GM12875 (cell line): Measurements from ENCODE around the gene NRG2.

Source experiments
- H3K4me3 ChIP-seq: one replicate; pipeline ENCODE4 v1.5.1; 2011; ENCODE audit warnings: low read depth, low read length, control low read depth
- CTCF ChIP-seq: IDR thresholded peaks from 2 replicates; pipeline ENCODE4 v1.5.1; 2011; ENCODE audit warnings: low read depth, mild to moderate bottlenecking, control low read depth, inconsistent platforms, low read length, moderate library complexity, borderline replicate concordance; ENCODE audit not compliant: insufficient read depth

The NRG2 gene

GRCh38 chr5:139903450-139903794 is 139.7 kb downstream of the NRG2 start:
- no peak for TF ChIP-seq CTCF
- no peak overlapping the region for H3K4me3 ChIP-seq

- H3K4me3 ChIP-seq = no peak overlapping the region
- TF ChIP-seq CTCF = no peak
Measured at GRCh38 chr5:139901986-139902385, 141.1 kb downstream of the NRG2 start.

- TF ChIP-seq CTCF = no peak
- no peak overlapping the region for H3K4me3 ChIP-seq
Measured at GRCh38 chr5:139901251-139901575, 141.9 kb downstream of the NRG2 start.

- no peak overlapping the region for H3K4me3 ChIP-seq
- TF ChIP-seq CTCF = no peak
Measured at GRCh38 chr5:139900546-139901250, 142.4 kb downstream of the NRG2 start.

- TF ChIP-seq CTCF = no peak
- H3K4me3 ChIP-seq = no peak overlapping the region
Measured at GRCh38 chr5:139898981-139899380, 144.1 kb downstream of the NRG2 start.

- H3K4me3 ChIP-seq = no peak overlapping the region
- TF ChIP-seq CTCF = no peak
Measured at GRCh38 chr5:139897982-139898381, 145.1 kb downstream of the NRG2 start.

- no peak overlapping the region for H3K4me3 ChIP-seq
- no peak for TF ChIP-seq CTCF
Measured at GRCh38 chr5:139897342-139897741, 145.8 kb downstream of the NRG2 start.
